ENCODE data around the gene SYNDIG1L.

Gene SYNDIG1L

GRCh38 chr14:74395094-74395493, 30.9 kb downstream of the SYNDIG1L start:
- Histone ChIP-seq H3K4me3 (ENCODE audit: low read depth, low read length) (no peak overlapping the region), H3K23ac (ENCODE audit: low read length) (no peak overlapping the region), H2BK5ac (ENCODE audit: low read depth, low read length, poor library complexity) (no peak overlapping the region), H3K4me2 (ENCODE audit: low read length) (no peak overlapping the region), H3K9me3 (ENCODE audit: insufficient read depth, low read depth, low read length) (no peaks in the 10 kb centered on the region), H2AK5ac (ENCODE audit: low read length) (no peak overlapping the region), H2BK120ac (ENCODE audit: insufficient read depth, low read length, poor library complexity) (no peak overlapping the region), H4K8ac (ENCODE audit: low read depth, low read length) (no peak overlapping the region), H4K91ac (ENCODE audit: low read depth, low read length) (no peak overlapping the region), H3K79me2 (ENCODE audit: control insufficient read depth, insufficient read depth, low read length, poor library complexity) (no peaks in the 10 kb centered on the region), H2AFZ (ENCODE audit: insufficient read depth, low read length, poor library complexity) (no peak overlapping the region), H4K12ac (ENCODE audit: low read depth, low read length) (no peak overlapping the region), H3K4ac (ENCODE audit: low read depth, low read length) (no peak overlapping the region), H2BK12ac (ENCODE audit: low read length) (no peak overlapping the region), H3K27me3 (ENCODE audit: insufficient read depth, low read length) (no peaks in the 10 kb centered on the region), H3K36me3 (ENCODE audit: control insufficient read depth in 1 of 2, insufficient read depth in 2 of 2, low read length in 2 of 2) (no peaks in the 10 kb centered on the region), H3K9ac (ENCODE audit: low read length) (no peak overlapping the region), H3K79me1 (ENCODE audit: low read length) (no peaks in the 10 kb centered on the region), H3K14ac (ENCODE audit: low read length) (no peak overlapping the region), H3K27ac (ENCODE audit: low read depth, low read length) (no peak overlapping the region), H3K4me1 (ENCODE audit: control insufficient read depth in 1 of 2, insufficient read depth in 2 of 2, low read length in 2 of 2) (peaks cover 0 to 4% of the 10 kb centered on the region in 2 experiments), H3K18ac (ENCODE audit: low read length) (no peak overlapping the region)
- DNase-seq = no peak
- WGBS (ENCODE audit: extremely low coverage, insufficient coverage, insufficient read length) = no CpG with 5 or more reads among the region's 4 CpGs

- Histone ChIP-seq H3K4me3 (ENCODE audit: low read depth, low read length) (no peak overlapping the region), H3K4me2 (ENCODE audit: low read length) (no peak overlapping the region), H2BK5ac (ENCODE audit: low read depth, low read length, poor library complexity) (no peak overlapping the region), H2BK12ac (ENCODE audit: low read length) (no peak overlapping the region), H3K9ac (ENCODE audit: low read length) (no peak overlapping the region), H3K27ac (ENCODE audit: low read depth, low read length) (no peak overlapping the region), H3K9me3 (ENCODE audit: insufficient read depth, low read depth, low read length) (no peaks in the 10 kb centered on the region), H3K27me3 (ENCODE audit: insufficient read depth, low read length) (no peaks in the 10 kb centered on the region), H2AK5ac (ENCODE audit: low read length) (no peak overlapping the region), H3K4ac (ENCODE audit: low read depth, low read length) (no peak overlapping the region), H4K8ac (ENCODE audit: low read depth, low read length) (no peak overlapping the region), H3K14ac (ENCODE audit: low read length) (no peak overlapping the region), H3K79me1 (ENCODE audit: low read length) (no peaks in the 10 kb centered on the region), H2AFZ (ENCODE audit: insufficient read depth, low read length, poor library complexity) (no peak overlapping the region), H3K79me2 (ENCODE audit: control insufficient read depth, insufficient read depth, low read length, poor library complexity) (no peaks in the 10 kb centered on the region), H4K91ac (ENCODE audit: low read depth, low read length) (no peak overlapping the region), H3K18ac (ENCODE audit: low read length) (no peak overlapping the region), H4K12ac (ENCODE audit: low read depth, low read length) (no peak overlapping the region), H2BK120ac (ENCODE audit: insufficient read depth, low read length, poor library complexity) (no peak overlapping the region), H3K36me3 (ENCODE audit: control insufficient read depth in 1 of 2, insufficient read depth in 2 of 2, low read length in 2 of 2) (no peaks in the 10 kb centered on the region), H3K4me1 (ENCODE audit: control insufficient read depth in 1 of 2, insufficient read depth in 2 of 2, low read length in 2 of 2) (peaks cover 0 to 2% of the 10 kb centered on the region in 2 experiments), H3K23ac (ENCODE audit: low read length) (no peak overlapping the region)
- DNase-seq = peak; percentile 15 to 30
- no CpG with 5 or more reads among the region's 2 CpGs for WGBS (ENCODE audit: extremely low coverage, insufficient coverage, insufficient read length)
Measured at GRCh38 chr14:74394549-74394948, 31.5 kb downstream of the SYNDIG1L start.

- no peak overlapping the region for H2AK5ac ChIP-seq (ENCODE audit: low read length)
- DNase-seq = peak; percentile 98 to 99
- H3K36me3 ChIP-seq (ENCODE audit: control insufficient read depth in 1 of 2, insufficient read depth in 2 of 2, low read length in 2 of 2) = no peaks in the 10 kb centered on the region
- no CpG with 5 or more reads among the region's 16 CpGs for WGBS (ENCODE audit: extremely low coverage, insufficient coverage, insufficient read length)
- H4K8ac ChIP-seq (ENCODE audit: low read depth, low read length) = no peak overlapping the region
- no peak overlapping the region for H3K27ac ChIP-seq (ENCODE audit: low read depth, low read length)
- H3K14ac ChIP-seq (ENCODE audit: low read length) = no peak overlapping the region
- H3K4ac ChIP-seq (ENCODE audit: low read depth, low read length) = no peak overlapping the region
- H2BK12ac ChIP-seq (ENCODE audit: low read length) = no peak overlapping the region
- H3K9ac ChIP-seq (ENCODE audit: low read length) = no peak overlapping the region
- no peak overlapping the region for H3K4me3 ChIP-seq (ENCODE audit: low read depth, low read length)
- H3K18ac ChIP-seq (ENCODE audit: low read length) = no peak overlapping the region
- no peak overlapping the region for H2AFZ ChIP-seq (ENCODE audit: insufficient read depth, low read length, poor library complexity)
- no peak overlapping the region for H2BK5ac ChIP-seq (ENCODE audit: low read depth, low read length, poor library complexity)
- no peaks in the 10 kb centered on the region for H3K79me1 ChIP-seq (ENCODE audit: low read length)
- no peak overlapping the region for H3K23ac ChIP-seq (ENCODE audit: low read length)
- H3K27me3 ChIP-seq (ENCODE audit: insufficient read depth, low read length) = no peaks in the 10 kb centered on the region
- peaks cover 0 to 2% of the 10 kb centered on the region in 2 experiments for H3K4me1 ChIP-seq (ENCODE audit: control insufficient read depth in 1 of 2, insufficient read depth in 2 of 2, low read length in 2 of 2)
- H3K4me2 ChIP-seq (ENCODE audit: low read length) = no peak overlapping the region
- H4K12ac ChIP-seq (ENCODE audit: low read depth, low read length) = no peak overlapping the region
- H2BK120ac ChIP-seq (ENCODE audit: insufficient read depth, low read length, poor library complexity) = no peak overlapping the region
- H4K91ac ChIP-seq (ENCODE audit: low read depth, low read length) = no peak overlapping the region
- H3K9me3 ChIP-seq (ENCODE audit: insufficient read depth, low read depth, low read length) = no peaks in the 10 kb centered on the region
- H3K79me2 ChIP-seq (ENCODE audit: control insufficient read depth, insufficient read depth, low read length, poor library complexity) = no peaks in the 10 kb centered on the region
Measured at GRCh38 chr14:74392616-74393570, 33.1 kb downstream of the SYNDIG1L start.

GRCh38 chr14:74391479-74391878, 34.5 kb downstream of the SYNDIG1L start:
- Histone ChIP-seq H3K23ac (ENCODE audit: low read length) (no peak overlapping the region), H3K9me3 (ENCODE audit: insufficient read depth, low read depth, low read length) (no peaks in the 10 kb centered on the region), H3K27ac (ENCODE audit: low read depth, low read length) (no peak overlapping the region), H3K9ac (ENCODE audit: low read length) (no peak overlapping the region), H2AFZ (ENCODE audit: insufficient read depth, low read length, poor library complexity) (no peak overlapping the region), H3K4me3 (ENCODE audit: low read depth, low read length) (no peak overlapping the region), H3K79me2 (ENCODE audit: control insufficient read depth, insufficient read depth, low read length, poor library complexity) (no peaks in the 10 kb centered on the region), H4K12ac (ENCODE audit: low read depth, low read length) (no peak overlapping the region), H4K91ac (ENCODE audit: low read depth, low read length) (no peak overlapping the region), H3K18ac (ENCODE audit: low read length) (no peak overlapping the region), H3K27me3 (ENCODE audit: insufficient read depth, low read length) (no peaks in the 10 kb centered on the region), H4K8ac (ENCODE audit: low read depth, low read length) (no peak overlapping the region), H2BK12ac (ENCODE audit: low read length) (no peak overlapping the region), H3K4ac (ENCODE audit: low read depth, low read length) (no peak overlapping the region), H2AK5ac (ENCODE audit: low read length) (no peak overlapping the region), H3K4me2 (ENCODE audit: low read length) (no peak overlapping the region), H3K4me1 (ENCODE audit: control insufficient read depth in 1 of 2, insufficient read depth in 2 of 2, low read length in 2 of 2) (peaks cover 0 to 2% of the 10 kb centered on the region in 2 experiments), H2BK5ac (ENCODE audit: low read depth, low read length, poor library complexity) (no peak overlapping the region), H3K14ac (ENCODE audit: low read length) (no peak overlapping the region), H2BK120ac (ENCODE audit: insufficient read depth, low read length, poor library complexity) (no peak overlapping the region), H3K79me1 (ENCODE audit: low read length) (no peaks in the 10 kb centered on the region), H3K36me3 (ENCODE audit: control insufficient read depth in 1 of 2, insufficient read depth in 2 of 2, low read length in 2 of 2) (no peaks in the 10 kb centered on the region)
- peak; percentile 38 to 80 for DNase-seq
- no CpG with 5 or more reads among the region's 3 CpGs for WGBS (ENCODE audit: extremely low coverage, insufficient coverage, insufficient read length)

All from trophoblast cell (in vitro differentiated cells and primary cell).